ENCODE measurements around the gene POLE3.

DNA sequence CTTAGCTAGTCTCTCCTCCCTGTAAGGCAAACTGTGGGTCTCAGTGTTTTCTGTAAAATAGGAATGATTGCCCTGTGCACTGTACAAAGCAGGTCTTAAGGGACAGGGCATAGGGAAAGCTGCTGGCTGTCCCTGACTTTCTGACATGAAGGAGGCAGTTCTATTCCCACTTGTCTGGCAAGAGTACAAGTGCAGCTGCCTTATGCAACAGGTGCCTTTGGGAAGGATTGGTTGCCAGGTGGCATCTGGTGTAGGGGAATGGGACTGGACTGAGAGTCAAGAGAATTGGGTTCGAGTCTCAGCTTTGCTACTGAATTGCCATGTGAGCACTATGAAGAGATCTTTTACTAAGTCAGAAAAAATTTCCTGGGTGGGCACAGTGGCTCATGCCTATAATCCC lies 51.1 kb downstream of the POLE3 start:
- TF ChIP-seq, protein P1, sequence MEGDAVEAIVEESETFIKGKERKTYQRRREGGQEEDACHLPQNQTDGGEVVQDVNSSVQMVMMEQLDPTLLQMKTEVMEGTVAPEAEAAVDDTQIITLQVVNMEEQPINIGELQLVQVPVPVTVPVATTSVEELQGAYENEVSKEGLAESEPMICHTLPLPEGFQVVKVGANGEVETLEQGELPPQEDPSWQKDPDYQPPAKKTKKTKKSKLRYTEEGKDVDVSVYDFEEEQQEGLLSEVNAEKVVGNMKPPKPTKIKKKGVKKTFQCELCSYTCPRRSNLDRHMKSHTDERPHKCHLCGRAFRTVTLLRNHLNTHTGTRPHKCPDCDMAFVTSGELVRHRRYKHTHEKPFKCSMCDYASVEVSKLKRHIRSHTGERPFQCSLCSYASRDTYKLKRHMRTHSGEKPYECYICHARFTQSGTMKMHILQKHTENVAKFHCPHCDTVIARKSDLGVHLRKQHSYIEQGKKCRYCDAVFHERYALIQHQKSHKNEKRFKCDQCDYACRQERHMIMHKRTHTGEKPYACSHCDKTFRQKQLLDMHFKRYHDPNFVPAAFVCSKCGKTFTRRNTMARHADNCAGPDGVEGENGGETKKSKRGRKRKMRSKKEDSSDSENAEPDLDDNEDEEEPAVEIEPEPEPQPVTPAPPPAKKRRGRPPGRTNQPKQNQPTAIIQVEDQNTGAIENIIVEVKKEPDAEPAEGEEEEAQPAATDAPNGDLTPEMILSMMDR (IDR thresholded peaks at IDR 0.05): no peak
- TF ChIP-seq POLR2A (IDR thresholded peaks at IDR 0.05): no peak
